ENCODE measurements around the gene SHISA9. TPM values are rescaled to one million over a fixed set of nuclear protein-coding genes. Genes with fewer than 3 reads are reported as not detected.

Gene SHISA9
- polyA plus RNA-seq, 3 donors: 0.01 TPM; not detected in 2

DNA sequence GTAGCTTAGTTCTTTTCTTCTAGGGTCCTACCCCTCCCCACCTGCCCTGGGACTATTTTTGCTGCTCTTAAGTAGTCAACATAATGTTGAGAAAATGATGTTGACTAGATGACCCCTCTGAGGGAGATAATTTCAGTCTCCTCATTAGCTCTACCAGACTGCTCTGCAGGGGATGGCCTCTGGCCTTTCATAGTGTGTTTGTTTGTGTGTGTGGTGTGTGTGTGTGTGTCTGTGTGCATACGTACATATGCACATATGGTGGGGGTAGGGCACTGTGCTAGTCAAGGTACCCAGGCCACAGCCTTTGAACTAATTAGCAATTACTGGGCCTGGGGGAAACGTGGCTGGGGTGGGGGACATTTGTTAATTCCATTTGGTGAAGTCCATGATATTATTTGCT, 254.0 kb downstream of the SHISA9 start:
- H3K4me1 Mint-ChIP-seq: no peaks in the 10 kb centered on the region
- Histone ChIP-seq H3K9ac (ENCODE audit: insufficient read depth, low read length, poor library complexity, severe bottlenecking) (no peak overlapping the region), H3K27me3 (ENCODE audit: control insufficient read depth in 2 of 2, insufficient read depth in 2 of 2, low read length in 2 of 2) (no peaks in the 10 kb centered on the region), H4K20me1 (ENCODE audit: insufficient read depth, low read length) (no peaks in the 10 kb centered on the region), H3K9me3 (replicated peaks in 1 of 2; ENCODE audit: control insufficient read depth in 1 of 2, insufficient read depth in 1 of 2, low read length in 2 of 2) (peaks cover 0 to 3% of the 10 kb centered on the region in 2 donors), H3K36me3 (replicated peaks in 1 of 2; ENCODE audit: control insufficient read depth in 1 of 2, insufficient read depth in 2 of 2, low read length in 2 of 2) (no peaks in the 10 kb centered on the region), H3K4me3 (replicated peaks in 1 of 3; ENCODE audit: low read depth in 2 of 3, low read length in 3 of 3) (no peak overlapping the region), H3K27ac (ENCODE audit: low read depth in 1 of 2, low read length in 2 of 2) (no peak overlapping the region), H3K4me2 (replicated peaks; ENCODE audit: extremely low read depth, low read length, poor library complexity, severe bottlenecking) (no peak overlapping the region), H3K79me2 (ENCODE audit: insufficient read depth, low read length) (no peaks in the 10 kb centered on the region), H3K4me1 (ENCODE audit: control insufficient read depth in 1 of 2, insufficient read depth in 2 of 2, low read length in 2 of 2) (no peaks in the 10 kb centered on the region), H2AFZ (ENCODE audit: insufficient read depth, low read depth, low read length, poor library complexity, severe bottlenecking) (no peak overlapping the region)
- WGBS (ENCODE audit: insufficient coverage): 86% methylated on average over 1 of the region's 2 CpGs
- no peaks in the 10 kb centered on the region for H3K27me3 Mint-ChIP-seq (ENCODE audit: low read depth in 3 of 3)
- no peaks in the 10 kb centered on the region for H3K36me3 Mint-ChIP-seq
- TF ChIP-seq, protein P1, sequence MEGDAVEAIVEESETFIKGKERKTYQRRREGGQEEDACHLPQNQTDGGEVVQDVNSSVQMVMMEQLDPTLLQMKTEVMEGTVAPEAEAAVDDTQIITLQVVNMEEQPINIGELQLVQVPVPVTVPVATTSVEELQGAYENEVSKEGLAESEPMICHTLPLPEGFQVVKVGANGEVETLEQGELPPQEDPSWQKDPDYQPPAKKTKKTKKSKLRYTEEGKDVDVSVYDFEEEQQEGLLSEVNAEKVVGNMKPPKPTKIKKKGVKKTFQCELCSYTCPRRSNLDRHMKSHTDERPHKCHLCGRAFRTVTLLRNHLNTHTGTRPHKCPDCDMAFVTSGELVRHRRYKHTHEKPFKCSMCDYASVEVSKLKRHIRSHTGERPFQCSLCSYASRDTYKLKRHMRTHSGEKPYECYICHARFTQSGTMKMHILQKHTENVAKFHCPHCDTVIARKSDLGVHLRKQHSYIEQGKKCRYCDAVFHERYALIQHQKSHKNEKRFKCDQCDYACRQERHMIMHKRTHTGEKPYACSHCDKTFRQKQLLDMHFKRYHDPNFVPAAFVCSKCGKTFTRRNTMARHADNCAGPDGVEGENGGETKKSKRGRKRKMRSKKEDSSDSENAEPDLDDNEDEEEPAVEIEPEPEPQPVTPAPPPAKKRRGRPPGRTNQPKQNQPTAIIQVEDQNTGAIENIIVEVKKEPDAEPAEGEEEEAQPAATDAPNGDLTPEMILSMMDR (IDR thresholded peaks at IDR 0.05): no peak
- DNase-seq: no peak
- H3K9me3 Mint-ChIP-seq: peaks cover 2 to 10% (median 6%) of the 10 kb centered on the region in 7 donors
- intact Hi-C loops (cut with micrococcal nuclease): no loop called here
- H3K27ac Mint-ChIP-seq: no peak overlapping the region
- no peak overlapping the region for H3K4me3 Mint-ChIP-seq

DNA sequence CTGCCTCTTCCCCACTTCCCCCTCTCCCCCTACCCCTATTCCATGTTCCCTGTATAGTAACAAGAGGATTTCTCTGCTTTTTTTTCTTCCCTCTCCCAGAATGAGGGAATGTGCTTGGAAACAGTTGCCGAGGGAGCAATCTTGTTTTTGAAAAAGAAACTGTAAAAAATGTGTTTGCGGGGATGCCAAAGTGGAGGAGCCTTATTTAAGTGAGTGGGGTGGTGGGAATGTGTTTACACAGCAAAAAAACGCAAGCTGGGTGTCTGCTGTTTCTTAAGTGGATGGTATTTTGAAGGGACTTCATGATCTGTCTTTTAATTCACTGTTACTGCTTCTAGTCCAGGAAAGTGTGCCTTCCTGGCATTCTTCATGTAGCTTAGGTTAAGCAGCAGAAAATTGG, 254.4 kb downstream of the SHISA9 start:
- no peaks in the 10 kb centered on the region for H4K20me1 ChIP-seq (ENCODE audit: insufficient read depth, low read length)

More for the DNA sequence above, 254.4 kb downstream of the SHISA9 start:
- Mint-ChIP-seq H3K36me3 (no peaks in the 10 kb centered on the region), H3K4me1 (no peaks in the 10 kb centered on the region), H3K27me3 (ENCODE audit: low read depth in 3 of 3) (no peaks in the 10 kb centered on the region), H3K4me3 (no peak overlapping the region), H3K9me3 (peaks cover 2 to 12% (median 5%) of the 10 kb centered on the region in 7 donors), H3K27ac (no peak overlapping the region)
- Histone ChIP-seq H3K4me3 (replicated peaks in 1 of 3; ENCODE audit: low read depth in 2 of 3, low read length in 3 of 3) (no peak overlapping the region), H3K9ac (ENCODE audit: insufficient read depth, low read length, poor library complexity, severe bottlenecking) (no peak overlapping the region), H3K27me3 (ENCODE audit: control insufficient read depth in 2 of 2, insufficient read depth in 2 of 2, low read length in 2 of 2) (no peaks in the 10 kb centered on the region), H3K4me1 (ENCODE audit: control insufficient read depth in 1 of 2, insufficient read depth in 2 of 2, low read length in 2 of 2) (no peaks in the 10 kb centered on the region), H3K9me3 (replicated peaks in 1 of 2; ENCODE audit: control insufficient read depth in 1 of 2, insufficient read depth in 1 of 2, low read length in 2 of 2) (peaks cover 0 to 3% of the 10 kb centered on the region in 2 donors), H3K27ac (ENCODE audit: low read depth in 1 of 2, low read length in 2 of 2) (no peak overlapping the region), H3K36me3 (replicated peaks in 1 of 2; ENCODE audit: control insufficient read depth in 1 of 2, insufficient read depth in 2 of 2, low read length in 2 of 2) (no peaks in the 10 kb centered on the region), H2AFZ (ENCODE audit: insufficient read depth, low read depth, low read length, poor library complexity, severe bottlenecking) (no peak overlapping the region), H3K79me2 (ENCODE audit: insufficient read depth, low read length) (no peaks in the 10 kb centered on the region), H3K4me2 (replicated peaks; ENCODE audit: extremely low read depth, low read length, poor library complexity, severe bottlenecking) (no peak overlapping the region)
- no peak for DNase-seq
- intact Hi-C loops (cut with micrococcal nuclease): no loop called here
- TF ChIP-seq, protein P1 (IDR thresholded peaks at IDR 0.05): no peak
- 61% methylated on average over 3 of the region's 3 CpGs for WGBS (ENCODE audit: insufficient coverage)

All from CD14-positive monocyte (primary cell).